Inflammatory macrophage (primary cell): ENCODE results near the gene FAM216A.
"Not testable (repeated sequence)": the region's sequence is repeated elsewhere in the genome, so short reads cannot be mapped to it uniquely, and the experiment has no call there.

Source experiments
- DNase-seq, 2 donors: peaks; one replicate each; pipeline ENCODE4 v3.0.0-alpha.2; 2020 to 2022

The FAM216A gene

GRCh38 chr12:110501752-110502738 lies 33.4 kb downstream of the FAM216A start, which contains the start of the genes RAD9B and VPS29:
TSS of gene RAD9B (plus strand) at chr12:110502331. CDS start at chr12:110502338, 7 bp downstream.
TSS of gene VPS29 (minus strand) at chr12:110502111. CDS start at chr12:110502051, 60 bp downstream.
- DNase-seq: peak; percentile 99

- DNase-seq: no peak
Measured at GRCh38 chr12:110503432-110503831, 34.8 kb downstream of the FAM216A start.

GRCh38 chr12:110505332-110505731 lies 36.7 kb downstream of the FAM216A start:
- no peak for DNase-seq

- DNase-seq: no peak
Measured at GRCh38 chr12:110508071-110508586, 39.5 kb downstream of the FAM216A start.

GRCh38 chr12:110513842-110514241 lies 45.2 kb downstream of the FAM216A start:
- no peak for DNase-seq

GRCh38 chr12:110514363-110514762 lies 45.7 kb downstream of the FAM216A start:
- no peak for DNase-seq

GRCh38 chr12:110516995-110517394 lies 48.4 kb downstream of the FAM216A start:
- DNase-seq: no peak

GRCh38 chr12:110518014-110518413 lies 49.4 kb downstream of the FAM216A start:
- DNase-seq: not testable (repeated sequence)

GRCh38 chr12:110520876-110521712 lies 52.4 kb downstream of the FAM216A start:
- not testable (repeated sequence) for DNase-seq

GRCh38 chr12:110528277-110528839 lies 59.7 kb downstream of the FAM216A start:
- no peak for DNase-seq

- no peak for DNase-seq
Measured at GRCh38 chr12:110530511-110530910, 61.9 kb downstream of the FAM216A start.

GRCh38 chr12:110531741-110532333 lies 63.2 kb downstream of the FAM216A start:
- no peak for DNase-seq

GRCh38 chr12:110532644-110533043 lies 64.0 kb downstream of the FAM216A start:
- DNase-seq: no peak

- no peak for DNase-seq
Measured at GRCh38 chr12:110533607-110534006, 65.0 kb downstream of the FAM216A start.

- DNase-seq: no peak
Measured at GRCh38 chr12:110534811-110535210, 66.2 kb downstream of the FAM216A start.

GRCh38 chr12:110536834-110537604 lies 68.4 kb downstream of the FAM216A start:
- no peak for DNase-seq

GRCh38 chr12:110537605-110538409 lies 69.2 kb downstream of the FAM216A start:
- no peak for DNase-seq

GRCh38 chr12:110538869-110539622 lies 70.4 kb downstream of the FAM216A start:
- no peak for DNase-seq
